CD14-positive monocyte (primary cell): ENCODE results near the gene SIMC1. TPM values are rescaled to one million over a fixed set of nuclear protein-coding genes. Genes with fewer than 3 reads are reported as not detected.

Experiments
- DNase-seq, 3 donors: peaks; one replicate each; pipeline ENCODE4 v3.0.0-alpha.2; 2011 to 2022
- H2AFZ ChIP-seq: 2 replicates; pipeline ENCODE4 v1.6.0; 2012; ENCODE audit warnings: mild to moderate bottlenecking, low read depth, low read length, inconsistent platforms; ENCODE audit not compliant: insufficient read depth, poor library complexity, severe bottlenecking
- H3K27ac ChIP-seq, 2 donors: 1 replicate in 1 of 2; 2 replicates in 1 of 2; pipeline ENCODE4 v1.5.1; 2012 to 2013; ENCODE audit warnings: low read length in 2 of 2, control low read depth in 1 of 2, inconsistent platforms in 1 of 2, low read depth in 1 of 2, mild to moderate bottlenecking in 1 of 2
- H3K27me3 ChIP-seq, 2 donors: one replicate each; pipeline versions ENCODE4 v1.6.0 to v1.6.1; 2011 to 2013; ENCODE audit warnings: low read length in 2 of 2; ENCODE audit not compliant: control insufficient read depth in 2 of 2, insufficient read depth in 2 of 2
- H3K36me3 ChIP-seq, 2 donors: replicated peaks in 1 of 2; 1 replicate in 1 of 2; 2 replicates in 1 of 2; pipeline versions ENCODE4 v1.5.1 to v1.6.1; 2012 to 2013; ENCODE audit warnings: low read length in 2 of 2, control low read depth in 1 of 2, inconsistent platforms in 1 of 2, mild to moderate bottlenecking in 1 of 2; ENCODE audit not compliant: insufficient read depth in 2 of 2, control insufficient read depth in 1 of 2
- H3K4me1 ChIP-seq, 2 donors: 1 replicate in 1 of 2; 2 replicates in 1 of 2; pipeline versions ENCODE4 v1.5.1 to v1.6.1; 2012 to 2013; ENCODE audit warnings: low read length in 2 of 2, control low read depth in 1 of 2, inconsistent platforms in 1 of 2, mild to moderate bottlenecking in 1 of 2, moderate library complexity in 1 of 2; ENCODE audit not compliant: insufficient read depth in 2 of 2, control insufficient read depth in 1 of 2
- H3K4me2 ChIP-seq: replicated peaks from 2 replicates; pipeline ENCODE3; 2012; ENCODE audit warnings: low read length, moderate library complexity, mild to moderate bottlenecking; ENCODE audit not compliant: poor library complexity, severe bottlenecking; ENCODE audit errors: extremely low read depth
- H3K4me3 ChIP-seq, 3 experiments: fragments of 200-600 bp in 1 of 3; sonication (generic) in 1 of 3; replicated peaks in 1 of 3; 1 replicate in 2 of 3; 2 replicates in 1 of 3; pipeline ENCODE4 v1.5.1; 2011 to 2013; ENCODE audit warnings: low read length in 3 of 3, mild to moderate bottlenecking in 3 of 3, control low read depth in 2 of 3, low read depth in 2 of 3, inconsistent platforms in 1 of 3, moderate library complexity in 1 of 3
- H3K79me2 ChIP-seq: 2 replicates; pipeline ENCODE4 v1.6.0; 2012; ENCODE audit warnings: mild to moderate bottlenecking, control low read depth, inconsistent platforms, low read length, moderate library complexity; ENCODE audit not compliant: insufficient read depth
- H3K9ac ChIP-seq: 2 replicates; pipeline ENCODE4 v1.6.0; 2017; ENCODE audit warnings: low read length, mild to moderate bottlenecking; ENCODE audit not compliant: insufficient read depth, poor library complexity, severe bottlenecking
- H3K9me3 ChIP-seq, 2 donors: replicated peaks in 1 of 2; 1 replicate in 1 of 2; 2 replicates in 1 of 2; pipeline versions ENCODE4 v1.5.1 to v1.6.1; 2012 to 2013; ENCODE audit warnings: low read length in 2 of 2, control low read depth in 1 of 2; ENCODE audit not compliant: control insufficient read depth in 1 of 2, insufficient read depth in 1 of 2
- H4K20me1 ChIP-seq: 2 replicates; pipeline ENCODE4 v1.6.0; 2012; ENCODE audit warnings: mild to moderate bottlenecking, low read length, control low read depth, moderate library complexity; ENCODE audit not compliant: insufficient read depth
- H3K27ac Mint-ChIP-seq, 7 donors: one replicate each; pipeline ENCODE4 v1.8.0; 2020; ENCODE audit warnings: mild to moderate bottlenecking in 7 of 7, mixed read lengths in 7 of 7, moderate library complexity in 6 of 7, inconsistent platforms in 2 of 7
- H3K27me3 Mint-ChIP-seq, 3 donors: one replicate each; pipeline ENCODE4 v1.8.0; 2021 to 2022; ENCODE audit warnings: low read depth in 3 of 3, mild to moderate bottlenecking in 3 of 3, mixed read lengths in 3 of 3, moderate library complexity in 3 of 3, inconsistent platforms in 1 of 3
- H3K36me3 Mint-ChIP-seq, 2 donors: one replicate each; pipeline ENCODE4 v1.8.0; 2020; ENCODE audit warnings: mixed read lengths in 2 of 2, inconsistent platforms in 1 of 2, mild to moderate bottlenecking in 1 of 2
- H3K4me1 Mint-ChIP-seq: one replicate; pipeline ENCODE4 v1.8.0; 2020; ENCODE audit warnings: mild to moderate bottlenecking, mixed read lengths
- H3K4me3 Mint-ChIP-seq, 2 donors: one replicate each; pipeline ENCODE4 v1.8.0; 2020; ENCODE audit warnings: mild to moderate bottlenecking in 2 of 2, mixed read lengths in 2 of 2, moderate library complexity in 1 of 2
- H3K9me3 Mint-ChIP-seq, 7 donors: one replicate each; pipeline ENCODE4 v1.8.0; 2020 to 2022; ENCODE audit warnings: mixed read lengths in 7 of 7, mild to moderate bottlenecking in 6 of 7, moderate library complexity in 6 of 7, inconsistent platforms in 2 of 7
- CTCF ChIP-seq: fragments of 200-600 bp; IDR thresholded peaks from one replicate; pipeline ENCODE4 v1.8.0; 2022; ENCODE audit warnings: antibody characterized with exemption, mild to moderate bottlenecking
- WGBS: methylation state at CpG from one replicate; pipeline ENCODE4 v1.1.5; 2013; ENCODE audit warnings: missing lambda C conversion rate; ENCODE audit not compliant: insufficient coverage; 5-methylcytosine and 5-hydroxymethylcytosine counted together
- intact Hi-C, 2 donors: fragments of 100-400 bp; cut with micrococcal nuclease; formaldehyde crosslinking; loops; one replicate each; pipeline versions ENCODE4 v1.15.0 to v1.15.1; 2023
- polyA plus RNA-seq, 3 donors: library from polyadenylated mRNA; depleted of rRNA in 1 of 3; unstranded in 2 of 3; stranded (reverse) in 1 of 3; fragments of 300-500 nt in 2 of 3; fragments of >200 nt in 1 of 3; fragmentation: Illumina TruSeq in 2 of 3; gene quantifications; 1 replicate in 2 of 3; 2 replicates in 1 of 3; pipeline ENCODE4 v1.2.3, GENCODE V29; 2012 to 2021

SIMC1 gene
- polyA plus RNA-seq, 3 donors, result 2.3 to 8.4 (median 3.7) TPM

GRCh38 chr5:176362233-176362490 lies 123.9 kb downstream of the SIMC1 start:
- TF ChIP-seq CTCF, result no peak
- peak overlapping the region; percentile 82 for H2AFZ ChIP-seq
- H3K4me3 ChIP-seq, result peak overlapping the region; percentile 64 to 96 (median 87)
- H3K27ac Mint-ChIP-seq, result peak overlapping the region; percentile 26 to 94 (median 89)
- H3K9me3 ChIP-seq, result no peaks in the 10 kb centered on the region
- H3K4me3 Mint-ChIP-seq, result peak overlapping the region; percentile 99
- peak overlapping the region; percentile 81 for H3K9ac ChIP-seq
- H3K4me2 ChIP-seq, result peak overlapping the region; percentile 99
- peaks cover 27% of the 10 kb centered on the region for H3K4me1 Mint-ChIP-seq
- H3K4me1 ChIP-seq, result peaks cover 24 to 45% of the 10 kb centered on the region in 2 donors
- H3K79me2 ChIP-seq, result peaks cover 15% of the 10 kb centered on the region
- peaks cover 0 to 18% (median 4%) of the 10 kb centered on the region in 7 donors for H3K9me3 Mint-ChIP-seq
- peaks cover 3 to 19% of the 10 kb centered on the region in 2 donors for H3K36me3 ChIP-seq
- 77% methylated on average over 3 of the region's 8 CpGs for WGBS
- H3K27me3 Mint-ChIP-seq, result peaks cover 28 to 38% (median 33%) of the 10 kb centered on the region in 3 donors
- no peak for DNase-seq
- peaks cover 4% of the 10 kb centered on the region for H4K20me1 ChIP-seq
- peaks cover 16 to 35% of the 10 kb centered on the region in 2 donors for H3K27me3 ChIP-seq
- intact Hi-C loops, result no loop called here
- peaks cover 10 to 16% of the 10 kb centered on the region in 2 donors for H3K36me3 Mint-ChIP-seq
- H3K27ac ChIP-seq, result peak overlapping the region; percentile 7 to 68

GRCh38 chr5:176364765-176365350 lies 126.6 kb downstream of the SIMC1 start:
- peaks cover 20 to 46% of the 10 kb centered on the region in 2 donors for H3K27me3 ChIP-seq
- peak overlapping the region; percentile 41 to 72 (median 54) for H3K4me3 ChIP-seq
- Mint-ChIP-seq H3K27me3 (peaks cover 34 to 50% (median 40%) of the 10 kb centered on the region in 3 donors), H3K36me3 (peaks cover 0 to 3% of the 10 kb centered on the region in 2 donors), H3K4me3 (peak overlapping the region; percentile 69 to 84), H3K27ac (no peak overlapping the region), H3K4me1 (peaks cover 22% of the 10 kb centered on the region), H3K9me3 (peaks cover 0 to 20% (median 4%) of the 10 kb centered on the region in 7 donors)
- peaks cover 13% of the 10 kb centered on the region for H3K79me2 ChIP-seq
- H3K9ac ChIP-seq, result peak overlapping the region; percentile 28
- H3K9me3 ChIP-seq, result no peaks in the 10 kb centered on the region
- H3K27ac ChIP-seq, result no peak overlapping the region
- peak overlapping the region; percentile 81 for H2AFZ ChIP-seq
- no peaks in the 10 kb centered on the region for H4K20me1 ChIP-seq
- H3K4me1 ChIP-seq, result peaks cover 24 to 40% of the 10 kb centered on the region in 2 donors
- H3K36me3 ChIP-seq, result no peaks in the 10 kb centered on the region
- intact Hi-C loops, result no loop called here
- no peak for TF ChIP-seq CTCF
- no peak for DNase-seq
- WGBS, result 28% methylated on average over 9 of the region's 28 CpGs
- peak overlapping the region; percentile 74 for H3K4me2 ChIP-seq
